NCI-H2107 treated with DMSO at 0.1 percent for 48 hours (cell line): ENCODE data around the gene TEX35.

Source experiments
- DNase-seq: peaks from one replicate; lab custom pipeline; 2025; ENCODE audit not compliant: unreplicated experiment; lab: John Stamatoyannopoulos, UW

TEX35 gene

GRCh38 chr1:178516110-178516509 lies 3.2 kb downstream of the TEX35 start:
- DNase-seq, result no peak

- DNase-seq, result no peak
Measured at GRCh38 chr1:178518894-178519293, 6.0 kb downstream of the TEX35 start.

GRCh38 chr1:178520803-178521202 lies 7.9 kb downstream of the TEX35 start:
- DNase-seq, result no peak

GRCh38 chr1:178521241-178521640 lies 8.3 kb downstream of the TEX35 start:
- no peak for DNase-seq

- no peak for DNase-seq
Measured at GRCh38 chr1:178527117-178527516, 14.2 kb downstream of the TEX35 start.

- no peak for DNase-seq
Measured at GRCh38 chr1:178528228-178528952, 15.5 kb downstream of the TEX35 start.

GRCh38 chr1:178528953-178529335 lies 16.0 kb downstream of the TEX35 start:
- no peak for DNase-seq

- DNase-seq, result no peak
Measured at GRCh38 chr1:178529364-178530036, 16.6 kb downstream of the TEX35 start.

- DNase-seq, result no peak
Measured at GRCh38 chr1:178530037-178530402, 17.1 kb downstream of the TEX35 start.

GRCh38 chr1:178530502-178530901 lies 17.6 kb downstream of the TEX35 start:
- no peak for DNase-seq

GRCh38 chr1:178531887-178532286 lies 19.0 kb downstream of the TEX35 start:
- no peak for DNase-seq

GRCh38 chr1:178532392-178532791 lies 19.5 kb downstream of the TEX35 start:
- peak; percentile 72 for DNase-seq

GRCh38 chr1:178533121-178533946 lies 20.4 kb downstream of the TEX35 start:
- no peak for DNase-seq

GRCh38 chr1:178534137-178534868 lies 21.4 kb downstream of the TEX35 start:
- DNase-seq, result no peak

GRCh38 chr1:178536329-178536728 lies 23.4 kb downstream of the TEX35 start:
- no peak for DNase-seq

GRCh38 chr1:178536844-178537371 lies 24.0 kb downstream of the TEX35 start:
- DNase-seq, result no peak

- no peak for DNase-seq
Measured at GRCh38 chr1:178537382-178538090, 24.6 kb downstream of the TEX35 start.

- DNase-seq, result no peak
Measured at GRCh38 chr1:178538192-178538916, 25.4 kb downstream of the TEX35 start.

- no peak for DNase-seq
Measured at GRCh38 chr1:178539291-178539690, 26.4 kb downstream of the TEX35 start.

GRCh38 chr1:178540204-178540603 lies 27.3 kb downstream of the TEX35 start:
- no peak for DNase-seq
